Left colon (tissue), 2 donors: ENCODE results near the gene VNN1. TPM values are rescaled to one million over a fixed set of nuclear protein-coding genes. Genes with fewer than 3 reads are reported as not detected.

Experiments used
- ATAC-seq: fragments of 200-7000 bp; cut with Tn5 transposase; one replicate; pipeline ENCODE4 v1.9.1; 2020; ENCODE audit warnings: mild to moderate bottlenecking, moderate library complexity
- DNase-seq, 2 donors: peaks; one replicate each; pipeline ENCODE4 v3.0.0-alpha.2; 2020
- intact Hi-C, 2 donors: fragments of 100-400 bp; cut with DNase I in 1 of 2; cut with micrococcal nuclease in 1 of 2; formaldehyde crosslinking; loops; one replicate each; pipeline versions ENCODE4 v1.11.2 to v1.14.0; 2022; cut with DNase I, micrococcal nuclease
- total RNA-seq, 2 donors: library from RNA; stranded (reverse); fragmentation: NEBNext Ultra II Directional; extraction: Animal tissue kit (Norgen Biotek cat#: 25700); gene quantifications; one replicate each; pipeline ENCODE4 v1.2.1, GENCODE V29; 2021
- donor health status: DM: no; HTN: no; CAD: no.
- donor health status: DM: yes; HTN: yes; CAD: no.

Gene VNN1
- total RNA-seq, 2 donors from 2014 or later = 3.2 to 9.7 TPM

DNA sequence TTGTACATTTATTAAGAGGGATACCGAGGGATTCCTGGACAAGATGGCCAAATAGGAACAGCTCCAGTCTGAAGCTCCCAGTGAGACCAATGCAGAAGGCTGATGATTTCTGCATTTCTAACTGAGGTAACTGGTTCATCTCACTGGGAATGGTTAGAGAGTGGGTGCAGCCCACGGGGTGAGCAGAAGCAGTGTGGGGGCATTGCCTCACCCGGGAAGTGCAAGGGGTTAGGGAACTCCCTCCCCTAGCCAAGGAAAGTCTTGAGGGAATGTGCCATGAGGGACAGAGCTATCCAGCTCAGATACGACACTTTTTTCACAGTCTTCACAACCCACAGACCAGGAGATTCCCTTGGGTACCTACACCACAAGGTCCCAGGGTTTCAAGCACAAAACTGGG, 79.1 kb downstream of the VNN1 start:
- ATAC-seq (no peak), DNase-seq (no peak)
- intact Hi-C loops = no loop called here

GRCh38 chr6:132633362-132633761, 80.5 kb downstream of the VNN1 start:
- intact Hi-C loops = no loop called here
- no peak for ATAC-seq

More at GRCh38 chr6:132633362-132633761, 80.5 kb downstream of the VNN1 start:
- no peak for DNase-seq

Other genes starting within 250 kb of the VNN1 start
- gene STX7, start 200.9 kb downstream of the VNN1 start, total RNA-seq = 10 to 100 TPM; 52.4 to 70.9 TPM
- gene TAAR9, start 175.8 kb downstream of the VNN1 start, total RNA-seq = not detected
- gene TAAR8, start 161.4 kb downstream of the VNN1 start, total RNA-seq = not detected
- not detected for gene TAAR6, start 143.7 kb downstream of the VNN1 start, total RNA-seq
- gene TAAR5, start 124.3 kb downstream of the VNN1 start, total RNA-seq = not detected
- not detected for gene TAAR2, start 89.8 kb downstream of the VNN1 start, total RNA-seq
- not detected for gene TAAR1, start 54.9 kb downstream of the VNN1 start, total RNA-seq
- gene VNN2, start 43.8 kb upstream of the VNN1 start, total RNA-seq = 1 to 10 TPM in 1 of 2 donors, under 1 TPM in 1; 0.95 to 1.1 TPM
- 10 to 100 TPM; 13.4 to 17.1 TPM for gene SLC18B1, start 84.6 kb upstream of the VNN1 start, total RNA-seq
- 100 to 1,000 TPM; 733 to 792 TPM for gene RPS12, start 100.5 kb upstream of the VNN1 start, total RNA-seq